CD14-positive monocyte (primary cell): ENCODE measurements around the gene LPCAT3. TPM values are rescaled to one million over a fixed set of nuclear protein-coding genes. Genes with fewer than 3 reads are reported as not detected.

Experiments
- DNase-seq, 3 donors: peaks; one replicate each; pipeline ENCODE4 v3.0.0-alpha.2; 2011 to 2022
- H2AFZ ChIP-seq: 2 replicates; pipeline ENCODE4 v1.6.0; 2012; ENCODE audit warnings: mild to moderate bottlenecking, low read depth, low read length, inconsistent platforms; ENCODE audit not compliant: insufficient read depth, poor library complexity, severe bottlenecking
- H3K27ac ChIP-seq, 2 donors: 1 replicate in 1 of 2; 2 replicates in 1 of 2; pipeline ENCODE4 v1.5.1; 2012 to 2013; ENCODE audit warnings: low read length in 2 of 2, control low read depth in 1 of 2, inconsistent platforms in 1 of 2, low read depth in 1 of 2, mild to moderate bottlenecking in 1 of 2
- H3K27me3 ChIP-seq, 2 donors: one replicate each; pipeline versions ENCODE4 v1.6.0 to v1.6.1; 2011 to 2013; ENCODE audit warnings: low read length in 2 of 2; ENCODE audit not compliant: control insufficient read depth in 2 of 2, insufficient read depth in 2 of 2
- H3K36me3 ChIP-seq, 2 donors: replicated peaks in 1 of 2; 1 replicate in 1 of 2; 2 replicates in 1 of 2; pipeline versions ENCODE4 v1.5.1 to v1.6.1; 2012 to 2013; ENCODE audit warnings: low read length in 2 of 2, control low read depth in 1 of 2, inconsistent platforms in 1 of 2, mild to moderate bottlenecking in 1 of 2; ENCODE audit not compliant: insufficient read depth in 2 of 2, control insufficient read depth in 1 of 2
- H3K4me1 ChIP-seq, 2 donors: 1 replicate in 1 of 2; 2 replicates in 1 of 2; pipeline versions ENCODE4 v1.5.1 to v1.6.1; 2012 to 2013; ENCODE audit warnings: low read length in 2 of 2, control low read depth in 1 of 2, inconsistent platforms in 1 of 2, mild to moderate bottlenecking in 1 of 2, moderate library complexity in 1 of 2; ENCODE audit not compliant: insufficient read depth in 2 of 2, control insufficient read depth in 1 of 2
- H3K4me2 ChIP-seq: replicated peaks from 2 replicates; pipeline ENCODE3; 2012; ENCODE audit warnings: low read length, moderate library complexity, mild to moderate bottlenecking; ENCODE audit not compliant: poor library complexity, severe bottlenecking; ENCODE audit errors: extremely low read depth
- H3K4me3 ChIP-seq, 3 experiments: fragments of 200-600 bp in 1 of 3; sonication (generic) in 1 of 3; replicated peaks in 1 of 3; 1 replicate in 2 of 3; 2 replicates in 1 of 3; pipeline ENCODE4 v1.5.1; 2011 to 2013; ENCODE audit warnings: low read length in 3 of 3, mild to moderate bottlenecking in 3 of 3, control low read depth in 2 of 3, low read depth in 2 of 3, inconsistent platforms in 1 of 3, moderate library complexity in 1 of 3
- H3K79me2 ChIP-seq: 2 replicates; pipeline ENCODE4 v1.6.0; 2012; ENCODE audit warnings: mild to moderate bottlenecking, control low read depth, inconsistent platforms, low read length, moderate library complexity; ENCODE audit not compliant: insufficient read depth
- H3K9ac ChIP-seq: 2 replicates; pipeline ENCODE4 v1.6.0; 2017; ENCODE audit warnings: low read length, mild to moderate bottlenecking; ENCODE audit not compliant: insufficient read depth, poor library complexity, severe bottlenecking
- H3K9me3 ChIP-seq, 2 donors: replicated peaks in 1 of 2; 1 replicate in 1 of 2; 2 replicates in 1 of 2; pipeline versions ENCODE4 v1.5.1 to v1.6.1; 2012 to 2013; ENCODE audit warnings: low read length in 2 of 2, control low read depth in 1 of 2; ENCODE audit not compliant: control insufficient read depth in 1 of 2, insufficient read depth in 1 of 2
- H4K20me1 ChIP-seq: 2 replicates; pipeline ENCODE4 v1.6.0; 2012; ENCODE audit warnings: mild to moderate bottlenecking, low read length, control low read depth, moderate library complexity; ENCODE audit not compliant: insufficient read depth
- H3K27ac Mint-ChIP-seq, 7 donors: one replicate each; pipeline ENCODE4 v1.8.0; 2020; ENCODE audit warnings: mild to moderate bottlenecking in 7 of 7, mixed read lengths in 7 of 7, moderate library complexity in 6 of 7, inconsistent platforms in 2 of 7
- H3K27me3 Mint-ChIP-seq, 3 donors: one replicate each; pipeline ENCODE4 v1.8.0; 2021 to 2022; ENCODE audit warnings: low read depth in 3 of 3, mild to moderate bottlenecking in 3 of 3, mixed read lengths in 3 of 3, moderate library complexity in 3 of 3, inconsistent platforms in 1 of 3
- H3K36me3 Mint-ChIP-seq, 2 donors: one replicate each; pipeline ENCODE4 v1.8.0; 2020; ENCODE audit warnings: mixed read lengths in 2 of 2, inconsistent platforms in 1 of 2, mild to moderate bottlenecking in 1 of 2
- H3K4me1 Mint-ChIP-seq: one replicate; pipeline ENCODE4 v1.8.0; 2020; ENCODE audit warnings: mild to moderate bottlenecking, mixed read lengths
- H3K4me3 Mint-ChIP-seq, 2 donors: one replicate each; pipeline ENCODE4 v1.8.0; 2020; ENCODE audit warnings: mild to moderate bottlenecking in 2 of 2, mixed read lengths in 2 of 2, moderate library complexity in 1 of 2
- H3K9me3 Mint-ChIP-seq, 7 donors: one replicate each; pipeline ENCODE4 v1.8.0; 2020 to 2022; ENCODE audit warnings: mixed read lengths in 7 of 7, mild to moderate bottlenecking in 6 of 7, moderate library complexity in 6 of 7, inconsistent platforms in 2 of 7
- WGBS: methylation state at CpG from one replicate; pipeline ENCODE4 v1.1.5; 2013; ENCODE audit warnings: missing lambda C conversion rate; ENCODE audit not compliant: insufficient coverage; 5-methylcytosine and 5-hydroxymethylcytosine counted together
- intact Hi-C, 2 donors: fragments of 100-400 bp; cut with micrococcal nuclease; formaldehyde crosslinking; loops; one replicate each; pipeline versions ENCODE4 v1.15.0 to v1.15.1; 2023
- polyA plus RNA-seq, 3 donors: library from polyadenylated mRNA; depleted of rRNA in 1 of 3; unstranded in 2 of 3; stranded (reverse) in 1 of 3; fragments of 300-500 nt in 2 of 3; fragments of >200 nt in 1 of 3; fragmentation: Illumina TruSeq in 2 of 3; gene quantifications; 1 replicate in 2 of 3; 2 replicates in 1 of 3; pipeline ENCODE4 v1.2.3, GENCODE V29; 2012 to 2021
- TF ChIP-seq, protein P1 (sequence below): fragments of 200-600 bp; IDR thresholded peaks from one replicate; pipeline ENCODE4 v1.8.0; 2022; ENCODE audit warnings: antibody characterized with exemption, mild to moderate bottlenecking

Gene LPCAT3
- polyA plus RNA-seq, 3 donors = 50.9 to 62.7 (median 54.1) TPM

- Histone ChIP-seq H3K36me3 (peaks cover 48 to 51% of the 10 kb centered on the region in 2 donors), H3K27ac (peak overlapping the region; percentile 30), H3K27me3 (no peaks in the 10 kb centered on the region), H3K9ac (no peak overlapping the region), H4K20me1 (peaks cover 29% of the 10 kb centered on the region), H3K9me3 (no peaks in the 10 kb centered on the region), H3K79me2 (peaks cover 29% of the 10 kb centered on the region), H3K4me3 (no peak overlapping the region), H3K4me2 (peak overlapping the region; percentile 9), H3K4me1 (peaks cover 57 to 66% of the 10 kb centered on the region in 2 donors), H2AFZ (no peak overlapping the region)
- 37% methylated on average over 7 of the region's 12 CpGs for WGBS
- Mint-ChIP-seq H3K4me1 (peaks cover 65% of the 10 kb centered on the region), H3K9me3 (peaks cover 0 to 2% (median 0%) of the 10 kb centered on the region in 7 donors), H3K27ac (peak overlapping the region; percentile 40 to 89 (median 82)), H3K4me3 (no peak overlapping the region), H3K36me3 (peaks cover 45 to 63% of the 10 kb centered on the region in 2 donors), H3K27me3 (peaks cover 0 to 5% (median 0%) of the 10 kb centered on the region in 3 donors)
- intact Hi-C loops = loop anchor here in 1 of 2 donors (2.0 kb wide), 1 partner anchor 96 kb away; no protein-coding TSS in a partner anchor
- TF ChIP-seq, protein P1, sequence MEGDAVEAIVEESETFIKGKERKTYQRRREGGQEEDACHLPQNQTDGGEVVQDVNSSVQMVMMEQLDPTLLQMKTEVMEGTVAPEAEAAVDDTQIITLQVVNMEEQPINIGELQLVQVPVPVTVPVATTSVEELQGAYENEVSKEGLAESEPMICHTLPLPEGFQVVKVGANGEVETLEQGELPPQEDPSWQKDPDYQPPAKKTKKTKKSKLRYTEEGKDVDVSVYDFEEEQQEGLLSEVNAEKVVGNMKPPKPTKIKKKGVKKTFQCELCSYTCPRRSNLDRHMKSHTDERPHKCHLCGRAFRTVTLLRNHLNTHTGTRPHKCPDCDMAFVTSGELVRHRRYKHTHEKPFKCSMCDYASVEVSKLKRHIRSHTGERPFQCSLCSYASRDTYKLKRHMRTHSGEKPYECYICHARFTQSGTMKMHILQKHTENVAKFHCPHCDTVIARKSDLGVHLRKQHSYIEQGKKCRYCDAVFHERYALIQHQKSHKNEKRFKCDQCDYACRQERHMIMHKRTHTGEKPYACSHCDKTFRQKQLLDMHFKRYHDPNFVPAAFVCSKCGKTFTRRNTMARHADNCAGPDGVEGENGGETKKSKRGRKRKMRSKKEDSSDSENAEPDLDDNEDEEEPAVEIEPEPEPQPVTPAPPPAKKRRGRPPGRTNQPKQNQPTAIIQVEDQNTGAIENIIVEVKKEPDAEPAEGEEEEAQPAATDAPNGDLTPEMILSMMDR = peak; percentile 88
- peak; percentile 78 to 90 (median 85) for DNase-seq
Observed at GRCh38 chr12:6965026-6965661, 53.1 kb downstream of the LPCAT3 start.

DNA sequence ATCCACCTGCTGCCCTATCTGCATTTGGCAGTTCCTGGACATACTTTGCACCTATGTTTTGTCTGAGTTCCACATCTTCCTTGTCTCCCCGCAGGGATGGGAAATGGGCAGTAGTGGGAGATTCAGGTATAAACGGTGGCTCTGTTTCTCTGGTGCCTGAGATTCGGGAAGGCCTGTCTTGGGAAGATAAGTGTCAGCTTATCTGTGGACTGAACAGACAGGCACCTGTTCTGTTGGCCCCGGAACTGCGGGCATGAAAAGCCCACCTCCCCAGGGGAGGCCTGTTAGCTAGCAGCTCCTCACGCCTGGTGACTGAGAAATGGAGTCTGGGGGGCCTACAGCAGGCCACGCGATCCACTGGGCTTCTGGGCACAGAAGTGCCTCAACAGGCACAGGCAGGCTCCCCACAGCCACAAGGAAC lies 53.7 kb downstream of the LPCAT3 start:
- H3K27ac Mint-ChIP-seq = peak overlapping the region; percentile 40 to 89 (median 82)
- Histone ChIP-seq H3K9me3 (no peaks in the 10 kb centered on the region), H3K4me3 (no peak overlapping the region), H3K79me2 (peaks cover 29% of the 10 kb centered on the region), H3K4me2 (peak overlapping the region; percentile 9), H3K4me1 (peaks cover 57 to 66% of the 10 kb centered on the region in 2 donors), H2AFZ (no peak overlapping the region), H3K9ac (no peak overlapping the region), H3K27ac (peak overlapping the region; percentile 30), H3K36me3 (peaks cover 52 to 56% of the 10 kb centered on the region in 2 donors), H3K27me3 (no peaks in the 10 kb centered on the region), H4K20me1 (peaks cover 34% of the 10 kb centered on the region)
- TF ChIP-seq, protein P1 = no peak
- peaks cover 0 to 2% (median 0%) of the 10 kb centered on the region in 7 donors for H3K9me3 Mint-ChIP-seq
- H3K4me1 Mint-ChIP-seq = peaks cover 65% of the 10 kb centered on the region
- no peak overlapping the region for H3K4me3 Mint-ChIP-seq
- intact Hi-C loops = loop anchor here (1.0 to 5.0 kb wide), 3 partner anchors 18 to 96 kb away; partner anchors contain the start of gene SPSB2 (in 1 of the 2)
- WGBS = 65% methylated on average over 4 of the region's 8 CpGs
- H3K36me3 Mint-ChIP-seq = peaks cover 47 to 67% of the 10 kb centered on the region in 2 donors
- DNase-seq = no peak
- H3K27me3 Mint-ChIP-seq = peaks cover 0 to 5% (median 0%) of the 10 kb centered on the region in 3 donors
